GM18520 (cell line): ENCODE measurements around the gene MAP2K1.
"Not testable (repeated sequence)": the region's sequence is repeated elsewhere in the genome, so short reads cannot be mapped to it uniquely, and the experiment has no call there.

ENCODE experiments used
- ATAC-seq: cut with Tn5 transposase; IDR thresholded peaks from one replicate; pipeline ENCODE4 v1.9.1; 2021; ENCODE audit not compliant: unreplicated experiment

The MAP2K1 gene

DNA sequence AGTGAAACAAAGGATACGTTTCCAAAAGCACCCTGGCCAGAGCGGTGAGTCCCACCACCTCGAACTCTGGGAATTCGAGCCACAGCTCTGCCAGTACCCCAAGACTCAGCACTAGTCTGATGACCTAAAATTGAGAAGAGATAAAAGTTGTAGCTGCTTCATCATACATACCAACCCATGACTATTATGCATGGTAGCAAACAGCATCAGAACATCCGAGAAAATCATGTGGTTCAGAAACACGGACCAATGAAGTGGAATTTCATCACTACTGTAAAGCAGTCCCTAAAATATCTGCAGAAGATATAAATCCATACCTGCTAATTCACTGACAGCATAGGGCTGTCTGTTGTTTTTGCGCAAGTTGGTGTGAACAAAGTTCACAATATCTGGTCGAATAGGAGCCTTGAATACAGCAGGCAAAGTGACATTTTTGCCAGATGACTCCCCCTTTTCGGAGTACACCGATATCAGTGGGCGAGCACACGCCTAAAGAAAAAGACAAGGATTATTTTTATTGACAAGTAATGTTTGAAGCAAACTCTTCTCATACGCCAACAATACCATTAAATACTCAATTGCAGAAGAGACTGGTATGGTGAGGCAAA lies 116.4 kb downstream of the MAP2K1 start:
- not testable (repeated sequence) for ATAC-seq

GRCh38 chr15:66503780-66504562 lies 117.3 kb downstream of the MAP2K1 start:
- ATAC-seq: no peak

GRCh38 chr15:66504563-66505429 lies 118.1 kb downstream of the MAP2K1 start, which contains the start of the genes RPL4 and ZWILCH:
TSS of gene RPL4 (minus strand) at chr15:66504855. CDS start at chr15:66504790, 65 bp downstream.
TSS of gene ZWILCH (plus strand) at chr15:66505326. CDS start at chr15:66505339, 13 bp downstream.
- ATAC-seq: peak; percentile 73

- ATAC-seq: no peak
Measured at GRCh38 chr15:66505430-66505811, 118.7 kb downstream of the MAP2K1 start.

- no peak for ATAC-seq
Measured at GRCh38 chr15:66505818-66506217, 119.1 kb downstream of the MAP2K1 start.

DNA sequence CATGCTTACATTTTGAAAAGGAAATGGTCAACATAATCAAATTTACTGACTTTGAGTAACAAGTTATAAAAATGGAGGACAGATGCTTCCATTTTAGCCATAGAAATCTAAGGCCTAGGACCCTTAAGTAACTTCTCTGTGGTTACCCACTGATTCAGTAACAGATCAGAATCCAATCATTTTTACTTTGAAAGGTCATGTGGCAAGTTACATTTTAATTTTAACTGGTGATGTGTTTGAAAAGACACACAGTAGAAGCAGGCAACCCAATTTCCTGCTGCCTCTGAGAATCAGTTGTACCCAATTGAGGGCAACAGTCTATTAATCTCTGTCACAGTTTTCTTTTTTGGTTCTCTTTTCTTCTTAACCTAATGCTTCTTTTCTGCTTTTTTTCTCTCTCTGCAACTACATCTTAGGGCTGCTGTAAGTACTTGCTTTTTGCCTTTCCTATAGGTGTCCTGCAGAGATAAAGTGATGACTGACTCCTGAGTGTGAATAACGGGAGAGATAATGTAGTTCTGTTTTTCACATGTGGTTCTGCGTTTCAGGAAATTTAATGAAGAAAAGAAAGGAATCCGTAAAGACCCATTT lies 121.7 kb downstream of the MAP2K1 start:
- no peak for ATAC-seq

DNA sequence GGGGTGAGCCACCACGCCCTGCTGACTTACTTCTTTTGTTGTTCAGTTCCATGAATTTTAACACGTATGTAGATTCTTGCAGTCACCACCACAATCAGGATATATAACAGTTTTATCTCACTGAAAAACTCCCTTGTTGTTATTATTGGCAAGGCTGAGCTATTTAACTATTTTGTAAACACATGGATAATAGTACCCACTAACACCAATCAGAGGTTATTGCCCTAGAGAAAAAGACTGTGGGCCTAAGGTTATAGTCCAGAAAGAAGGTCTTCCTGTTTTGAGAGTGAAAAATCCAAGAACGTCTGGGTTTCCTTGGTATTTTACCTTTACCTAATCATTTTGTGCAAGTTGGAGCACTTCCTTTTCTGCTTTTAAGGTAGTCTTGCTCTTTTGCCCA lies 127.9 kb downstream of the MAP2K1 start:
- ATAC-seq: no peak

GRCh38 chr15:66515901-66516322 lies 129.2 kb downstream of the MAP2K1 start:
- ATAC-seq: no peak

DNA sequence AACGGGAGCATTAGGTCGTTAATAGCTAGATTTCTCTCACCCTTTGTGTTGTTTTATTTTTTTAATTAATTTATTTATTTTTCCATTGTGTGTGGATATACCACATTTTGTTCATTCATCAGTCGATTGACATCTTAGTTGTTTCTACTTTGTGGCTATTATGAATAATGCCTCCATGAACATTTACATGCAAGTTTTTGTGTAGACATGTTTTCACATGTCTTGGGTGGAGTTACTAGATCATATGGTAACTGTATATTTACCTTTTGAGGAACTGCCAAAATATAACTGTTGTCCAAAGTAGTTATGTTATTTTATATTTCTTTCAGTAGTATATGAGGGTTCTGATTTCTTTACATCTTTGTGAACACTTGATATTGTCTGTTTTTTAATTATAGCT lies 137.2 kb downstream of the MAP2K1 start:
- ATAC-seq: no peak

DNA sequence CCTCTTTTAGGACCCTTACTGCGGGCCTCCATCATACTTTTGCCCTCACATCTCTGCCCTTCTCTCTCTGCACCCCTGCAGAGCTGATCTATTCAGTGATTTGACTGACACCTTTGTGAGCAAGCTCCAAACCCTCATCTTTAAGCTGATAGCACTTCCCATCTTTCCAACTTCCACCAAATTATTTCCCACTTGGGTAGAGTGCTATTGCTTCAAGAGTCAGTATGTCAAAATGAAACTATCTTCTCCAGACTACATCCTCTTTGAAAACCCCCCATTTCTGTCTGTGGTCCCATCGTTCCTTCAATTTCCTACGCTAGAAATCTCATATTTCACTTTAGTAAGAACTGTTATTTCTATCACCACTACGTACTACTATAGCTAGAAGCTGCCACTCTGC lies 138.1 kb downstream of the MAP2K1 start:
- ATAC-seq: no peak

DNA sequence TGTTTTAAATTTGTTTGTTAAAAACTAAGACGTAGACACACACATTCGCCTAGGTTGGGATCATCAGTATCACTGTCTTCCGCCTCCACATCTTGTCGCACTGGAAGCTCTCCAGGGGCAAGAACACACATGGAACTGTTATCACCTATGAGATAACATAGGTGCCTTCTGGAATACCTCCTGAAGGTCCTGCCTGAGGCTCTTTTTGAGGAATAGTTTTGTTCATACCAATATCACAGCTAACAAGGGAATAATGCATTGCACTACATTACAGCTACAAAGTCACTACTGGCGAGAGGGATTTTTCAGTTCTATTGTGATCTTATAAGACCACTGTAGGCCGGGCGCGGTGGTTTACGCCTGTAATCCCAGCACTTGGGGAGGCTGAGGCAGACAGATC lies 148.3 kb downstream of the MAP2K1 start:
- ATAC-seq: no peak
